HepG2 (cell line): Measurements from ENCODE around the gene PLCG2. TPM values are rescaled to one million over a fixed set of nuclear protein-coding genes. Genes with fewer than 3 reads are reported as not detected.
A peak's percentile ranks its signal among the peaks of the same experiment; 100 is the strongest.

Source experiments
- ATAC-seq: fragments of 200-7000 bp; cut with Tn5 transposase; 3 replicates; pipeline ENCODE4 v1.9.1; 2020; ENCODE audit warnings: mild to moderate bottlenecking, moderate library complexity
- BruUV-seq: library from RNA; stranded (reverse); fragments of 400-500 nt; replicated peaks from 2 replicates; lab custom pipeline; 2021; lab: Mats Ljungman, UMichigan
- CTCF ChIA-PET: fragments of 300-600 bp; formaldehyde crosslinking; extraction: SDS; loops from one replicate; lab custom pipeline; 2021; ENCODE audit warnings: low total read pairs, inconsistent platforms, low intra/inter-chr PET ratio; lab: Yijun Ruan, JAX
- POLR2A ChIA-PET: fragments of 350-600 bp; sonication (Branson Sonifier 250); formaldehyde crosslinking; loops from one replicate; lab custom pipeline; 2020; ENCODE audit warnings: antibody characterized with exemption, inconsistent platforms; lab: Yijun Ruan, JAX
- DNase-seq: peaks from one replicate; pipeline ENCODE4 v3.0.0-alpha.2; 2015; ENCODE audit warnings: low spot score
- FAIRE-seq: peaks from 3 replicates; lab custom pipeline; 2011; peaks lifted over from hg19 to GRCh38; lab: Jason Lieb, UNC
- H2AFZ ChIP-seq: one replicate; pipeline ENCODE4 v1.6.1; 2011; ENCODE audit warnings: low read length, inconsistent platforms
- H3K27ac ChIP-seq: fragments of 300-600 bp; 3 replicates; pipeline ENCODE4 v1.8.0; 2011; ENCODE audit warnings: mixed run types, mild to moderate bottlenecking, mixed read lengths, low read length, inconsistent platforms; ENCODE audit not compliant: insufficient read depth; ENCODE audit errors: extremely low read length
- H3K27me3 ChIP-seq, 2 experiments: fragments of 200-600 bp in 1 of 2; 2 replicates in 1 of 2; 3 replicates in 1 of 2; pipeline versions ENCODE4 v1.6.0 to v1.8.0; 2011; ENCODE audit warnings: low read length in 2 of 2, mild to moderate bottlenecking in 2 of 2, moderate library complexity in 2 of 2, inconsistent platforms in 1 of 2; ENCODE audit not compliant: insufficient read depth in 2 of 2, control insufficient read depth in 1 of 2
- H3K36me3 ChIP-seq, 2 experiments: fragments of 200-600 bp in 1 of 2; replicated peaks in 1 of 2; 2 replicates in 1 of 2; 3 replicates in 1 of 2; pipeline versions ENCODE4 v1.5.1 to v1.8.0; 2011; ENCODE audit warnings: low read length in 2 of 2, inconsistent platforms in 1 of 2; ENCODE audit not compliant: insufficient read depth in 2 of 2, control insufficient read depth in 1 of 2
- H3K4me1 ChIP-seq: 2 replicates; pipeline ENCODE4 v1.5.1; 2012; ENCODE audit warnings: low read length, inconsistent platforms; ENCODE audit not compliant: insufficient read depth
- H3K4me2 ChIP-seq: 2 replicates; pipeline ENCODE4 v1.6.0; 2011; ENCODE audit warnings: low read depth, low read length, inconsistent platforms
- H3K4me3 ChIP-seq, 3 experiments: fragments of 200-600 bp in 1 of 3; sonication (generic), shearing (Covaris generic) in 1 of 3; replicated peaks in 1 of 3; 2 replicates each; pipeline ENCODE4 v1.5.1; 2011 to 2016; ENCODE audit warnings: low read length in 3 of 3, inconsistent platforms in 2 of 3, low read depth in 2 of 3, mild to moderate bottlenecking in 2 of 3, control low read depth in 1 of 3, mixed read lengths in 1 of 3; ENCODE audit not compliant: insufficient read depth in 1 of 3
- H3K79me2 ChIP-seq: one replicate; pipeline ENCODE4 v1.6.1; 2011; ENCODE audit warnings: low read length, inconsistent platforms; ENCODE audit not compliant: insufficient read depth
- H3K9ac ChIP-seq: 2 replicates; pipeline ENCODE4 v1.6.0; 2011; ENCODE audit warnings: mild to moderate bottlenecking, low read depth, low read length, inconsistent platforms; ENCODE audit not compliant: insufficient read depth
- H3K9me3 ChIP-seq: 2 replicates; pipeline ENCODE4 v1.5.1; 2012; ENCODE audit warnings: mild to moderate bottlenecking, low read length
- H4K20me1 ChIP-seq: 2 replicates; pipeline ENCODE4 v1.6.0; 2011; ENCODE audit warnings: inconsistent platforms, mild to moderate bottlenecking, low read length, moderate library complexity; ENCODE audit not compliant: insufficient read depth
- CREM ChIP-seq, 2 experiments: sonication (generic) in 1 of 2; formaldehyde crosslinking in 1 of 2; IDR thresholded peaks; 2 replicates each; pipeline versions ENCODE4 v1.4.0 to v1.6.1; 2016 to 2020; ENCODE audit warnings: antibody characterized with exemption in 1 of 2, mild to moderate bottlenecking in 1 of 2, missing genetic modification reagents in 1 of 2
- FUBP1 ChIP-seq: sonication (generic); formaldehyde crosslinking; IDR thresholded peaks from 2 replicates; pipeline ENCODE4 v1.5.1; 2020; ENCODE audit warnings: missing genetic modification reagents, mild to moderate bottlenecking, borderline replicate concordance
- GFI1 ChIP-seq: sonication (generic); formaldehyde crosslinking; IDR thresholded peaks from 2 replicates; pipeline ENCODE4 v1.5.0; 2020; ENCODE audit warnings: missing genetic modification reagents, mild to moderate bottlenecking, borderline replicate concordance
- GMEB2 ChIP-seq: IDR thresholded peaks from 2 replicates; pipeline ENCODE4 v1.6.1; 2016; ENCODE audit warnings: missing biosample characterization, missing genetic modification reagents, low read depth
- NR0B2 ChIP-seq: sonication (generic); formaldehyde crosslinking; IDR thresholded peaks from 2 replicates; pipeline ENCODE4 v1.4.0; 2020; ENCODE audit warnings: mild to moderate bottlenecking, missing genetic modification reagents
- PHF20 ChIP-seq: sonication (generic); formaldehyde crosslinking; IDR thresholded peaks from 2 replicates; pipeline ENCODE4 v1.5.0; 2020; ENCODE audit warnings: mild to moderate bottlenecking, missing genetic modification reagents
- RAD51 ChIP-seq: fragments of 450-650 bp; IDR thresholded peaks from 2 replicates; pipeline ENCODE4 v1.6.1; 2016; ENCODE audit warnings: borderline replicate concordance
- SETDB1 ChIP-seq: sonication (generic); formaldehyde crosslinking; IDR thresholded peaks from 2 replicates; pipeline ENCODE4 v1.5.1; 2020; ENCODE audit warnings: missing genetic modification reagents, mild to moderate bottlenecking, borderline replicate concordance
- ZBTB2 ChIP-seq: sonication (generic); formaldehyde crosslinking; IDR thresholded peaks from 2 replicates; pipeline ENCODE4 v1.8.0; 2022; ENCODE audit warnings: low read depth, missing genetic modification reagents
- ZFP36L2 ChIP-seq: sonication (generic); formaldehyde crosslinking; IDR thresholded peaks from 2 replicates; pipeline ENCODE4 v1.4.0; 2020; ENCODE audit warnings: missing genetic modification reagents
- ZNF180 ChIP-seq: sonication (generic); formaldehyde crosslinking; IDR thresholded peaks from 2 replicates; pipeline ENCODE4 v1.4.0; 2020; ENCODE audit warnings: low read depth, missing genetic modification reagents, borderline replicate concordance
- ZNF414 ChIP-seq: sonication (generic); formaldehyde crosslinking; IDR thresholded peaks from 2 replicates; pipeline ENCODE4 v1.5.0; 2020; ENCODE audit warnings: missing genetic modification reagents
- ZNF501 ChIP-seq: sonication (generic); formaldehyde crosslinking; IDR thresholded peaks from 2 replicates; pipeline ENCODE4 v1.5.1; 2020; ENCODE audit warnings: mild to moderate bottlenecking, moderate library complexity, missing genetic modification reagents
- ZNF766 ChIP-seq: sonication (generic); formaldehyde crosslinking; IDR thresholded peaks from 2 replicates; pipeline ENCODE4 v1.5.0; 2020; ENCODE audit warnings: missing genetic modification reagents, borderline replicate concordance
- ZSCAN5A ChIP-seq: sonication (generic); formaldehyde crosslinking; IDR thresholded peaks from 2 replicates; pipeline ENCODE4 v1.8.0; 2022; ENCODE audit warnings: mild to moderate bottlenecking, missing genetic modification reagents, borderline replicate concordance
- WGBS: methylation state at CpG from one replicate; pipeline ENCODE4 v1.1.6; 2017; ENCODE audit warnings: low lambda C conversion rate; 5-methylcytosine and 5-hydroxymethylcytosine counted together
- in situ Hi-C: cut with HindIII; loops from 2 replicates; pipeline ENCODE4 v1.10.0; 2017; ENCODE audit warnings: low pct_unique_long_range_greater_than_20kb; ENCODE audit not compliant: extremely low pct_ligation_motif_present
- intact Hi-C: fragments of 100-400 bp; cut with micrococcal nuclease; formaldehyde crosslinking; loops from one replicate; pipeline ENCODE4 v1.10.0; 2022; ENCODE audit not compliant: unreplicated experiment
- polyA plus RNA-seq, 8 experiments: library from polyadenylated mRNA; depleted of rRNA in 3 of 8; stranded (reverse) in 7 of 8; unstranded in 1 of 8; fragments of >200 nt; fragmentation: Illumina TruSeq in 4 of 8; extraction: Trizol in 4 of 8; gene quantifications; 2 replicates each; pipeline versions ENCODE4 v1.2.1 to v1.2.3, GENCODE V29; 2011 to 2016; ENCODE audit warnings: low read depth in 4 of 8, missing spikeins in 1 of 8, mixed read lengths in 1 of 8; ENCODE audit not compliant: insufficient read depth in 1 of 8
- total RNA-seq, 5 experiments: library from RNA; depleted of rRNA; stranded (reverse); fragments of >200 nt; fragmentation: Illumina TruSeq; extraction: Trizol; gene quantifications; 2 replicates each; pipeline ENCODE4 v1.2.3, GENCODE V29; 2016; ENCODE audit warnings: low read depth in 1 of 5

The PLCG2 gene
- total and polyA plus RNA-seq, 2 of the 13 experiments (the other 11 are each of a cell fraction or from before 2014, with no cell fraction given) = 0.13 to 0.18 TPM

GRCh38 chr16:81790830-81791435 lies 11.8 kb downstream of the PLCG2 start:
- Histone ChIP-seq H3K27me3 (peaks cover 0 to 21% of the 10 kb centered on the region in 2 experiments; a peak in 2 of 5 replicates), H3K27ac (no peak overlapping the region), H3K9me3 (no peaks in the 10 kb centered on the region), H4K20me1 (no peaks in the 10 kb centered on the region), H3K79me2 (no peaks in the 10 kb centered on the region), H3K9ac (no peak overlapping the region), H3K4me1 (no peaks in the 10 kb centered on the region), H3K36me3 (no peaks in the 10 kb centered on the region), H2AFZ (no peak overlapping the region), H3K4me2 (no peak overlapping the region), H3K4me3 (no peak overlapping the region)
- ChIA-PET CTCF (no interaction called here), POLR2A (no interaction called here)
- ATAC-seq (peak; percentile 51; the same call in 2 of the 3 replicates), FAIRE-seq (no peak), DNase-seq (no peak)
- no TSS peak for BruUV-seq
- WGBS = 4% methylated on average over 2 of the region's 2 CpGs
- in situ Hi-C loops = no loop called here
- no peak for TF ChIP-seq GMEB2 (CRISPR knock-in tag)
- no peak for TF ChIP-seq ZNF180 (CRISPR knock-in tag)
- no peak for TF ChIP-seq ZBTB2 (CRISPR knock-in tag)
- no peak for TF ChIP-seq ZNF414 (CRISPR knock-in tag)
- TF ChIP-seq FUBP1 (CRISPR knock-in tag) = no peak
- TF ChIP-seq SETDB1 = no peak
- TF ChIP-seq ZNF766 (CRISPR knock-in tag) = no peak
- no peak for TF ChIP-seq ZFP36L2 (CRISPR knock-in tag)
- no peak for TF ChIP-seq ZSCAN5A (CRISPR knock-in tag)
- no peak for TF ChIP-seq NR0B2
- TF ChIP-seq GFI1 (CRISPR knock-in tag) = no peak
- no peak for TF ChIP-seq RAD51
- no peak for TF ChIP-seq PHF20 (CRISPR knock-in tag)
- TF ChIP-seq CREM (IDR thresholded peaks at IDR 0.05) = no peak
- no peak for TF ChIP-seq CREM (CRISPR knock-in tag; IDR thresholded peaks at IDR 0.05)
- no peak for TF ChIP-seq ZNF501 (CRISPR knock-in tag)
- intact Hi-C loops = no loop called here
